Neural cell (in vitro differentiated cells): Measurements from ENCODE around the gene SLC9A7. TPM values are rescaled to one million over a fixed set of nuclear protein-coding genes. Genes with fewer than 3 reads are reported as not detected.

Source experiments
- H2AFZ ChIP-seq: fragments of 200-600, 300-800 bp; sonication (generic), shearing (Covaris generic); 2 replicates; pipeline ENCODE4 v1.6.0; 2014; ENCODE audit warnings: low read depth, mild to moderate bottlenecking, antibody characterized with exemption, low read length, moderate library complexity
- H3F3A ChIP-seq: fragments of 200-600 bp; shearing (Covaris generic); 2 replicates; pipeline ENCODE4 v1.6.1; 2016; ENCODE audit warnings: mild to moderate bottlenecking, moderate library complexity, mixed read lengths, antibody characterized with exemption, low read length; ENCODE audit not compliant: insufficient read depth, poor library complexity, severe bottlenecking
- H3K27ac ChIP-seq: fragments of 200-600, 300-800 bp; sonication (generic), shearing (Covaris generic); 2 replicates; pipeline ENCODE4 v1.5.1; 2014; ENCODE audit warnings: mild to moderate bottlenecking, low read length, moderate library complexity
- H3K27me3 ChIP-seq: fragments of 300-800, 200-600 bp; sonication (generic), shearing (Covaris generic); 2 replicates; pipeline ENCODE4 v1.6.0; 2014; ENCODE audit warnings: mild to moderate bottlenecking, low read depth, low read length, moderate library complexity; ENCODE audit not compliant: insufficient read depth
- H3K36me3 ChIP-seq: fragments of 300-800, 200-600 bp; sonication (generic), shearing (Covaris generic); 2 replicates; pipeline ENCODE4 v1.5.1; 2014; ENCODE audit warnings: mild to moderate bottlenecking, antibody characterized with exemption, low read length, moderate library complexity; ENCODE audit not compliant: insufficient read depth
- H3K4me2 ChIP-seq: fragments of 300-800, 200-600 bp; sonication (generic), shearing (Covaris generic); 2 replicates; pipeline ENCODE4 v1.6.0; 2014; ENCODE audit warnings: mild to moderate bottlenecking, low read length
- H3K4me3 ChIP-seq: fragments of 300-800, 200-600 bp; sonication (generic), shearing (Covaris generic); 2 replicates; pipeline ENCODE4 v1.5.1; 2014; ENCODE audit warnings: mild to moderate bottlenecking, low read length, moderate library complexity
- H3K79me2 ChIP-seq: fragments of 200-600 bp; shearing (Covaris generic); replicated peaks from 2 replicates; pipeline ENCODE4 v1.6.0; 2014; ENCODE audit warnings: mild to moderate bottlenecking, low read length, moderate library complexity; ENCODE audit not compliant: insufficient read depth
- H3K9ac ChIP-seq: fragments of 300-800, 200-600 bp; sonication (generic), shearing (Covaris generic); 2 replicates; pipeline ENCODE4 v1.6.1; 2016; ENCODE audit warnings: mild to moderate bottlenecking, low read length, mixed read lengths
- H3K9me2 ChIP-seq: fragments of 200-600 bp; shearing (Covaris generic); 2 replicates; pipeline ENCODE4 v1.6.1; 2016; ENCODE audit warnings: mild to moderate bottlenecking, low read length, mixed read lengths; ENCODE audit not compliant: insufficient read depth
- H3K9me3 ChIP-seq: fragments of 200-600, 300-800 bp; sonication (generic), shearing (Covaris generic); 2 replicates; pipeline ENCODE4 v1.6.1; 2016; ENCODE audit warnings: mild to moderate bottlenecking, mixed run types, low read length, moderate library complexity, mixed read lengths
- H4K20me1 ChIP-seq: fragments of 200-600 bp; shearing (Covaris generic); 2 replicates; pipeline ENCODE4 v1.6.1; 2016; ENCODE audit warnings: mild to moderate bottlenecking, mixed run types; ENCODE audit not compliant: insufficient read depth
- EP300 ChIP-seq: fragments of 450-650 bp; conservative IDR thresholded peaks from 2 replicates; pipeline ENCODE4 v1.6.1; 2014; ENCODE audit warnings: antibody characterized with exemption, mild to moderate bottlenecking, moderate library complexity; ENCODE audit not compliant: poor library complexity, severe bottlenecking
- EZH2 ChIP-seq: fragments of 200-600, 300-800 bp; shearing (Covaris generic), sonication (generic); IDR thresholded peaks from 2 replicates; pipeline ENCODE4 v1.6.1; 2014; ENCODE audit warnings: antibody characterized with exemption, low read length, borderline replicate concordance, mild to moderate bottlenecking; ENCODE audit not compliant: insufficient read depth, poor library complexity, severe bottlenecking
- MXI1 ChIP-seq: fragments of 450-650 bp; conservative IDR thresholded peaks from 2 replicates; pipeline ENCODE4 v1.6.1; 2014; ENCODE audit warnings: antibody characterized with exemption, mild to moderate bottlenecking; ENCODE audit not compliant: poor library complexity, severe bottlenecking
- POLR2AphosphoS5 ChIP-seq: IDR thresholded peaks from 2 replicates; pipeline ENCODE4 v1.6.1; 2012
- RAD21 ChIP-seq: fragments of 450-650 bp; conservative IDR thresholded peaks from 2 replicates; pipeline ENCODE4 v1.6.1; 2014; ENCODE audit warnings: antibody characterized with exemption, mild to moderate bottlenecking, moderate library complexity
- SMC3 ChIP-seq: fragments of 450-650 bp; conservative IDR thresholded peaks from 2 replicates; pipeline ENCODE4 v1.6.1; 2014; ENCODE audit warnings: antibody characterized with exemption, mild to moderate bottlenecking, moderate library complexity; ENCODE audit not compliant: poor library complexity
- TAF1 ChIP-seq: IDR thresholded peaks from 2 replicates; pipeline ENCODE4 v1.6.1; 2012; ENCODE audit warnings: low read depth
- polyA plus RNA-seq: library from polyadenylated mRNA; depleted of rRNA; stranded (reverse); fragments of >200 nt; gene quantifications from 2 replicates; pipeline ENCODE4 v1.2.3, GENCODE V29; 2014
- TF ChIP-seq, protein P1 (sequence below): IDR thresholded peaks from 2 replicates; pipeline ENCODE4 v1.6.1; 2012; ENCODE audit warnings: borderline replicate concordance
- TF ChIP-seq, protein P2 (sequence below): fragments of 450-650 bp; IDR thresholded peaks from 2 replicates; pipeline ENCODE4 v1.5.1; 2014; ENCODE audit warnings: antibody characterized with exemption, mild to moderate bottlenecking, moderate library complexity; ENCODE audit not compliant: poor library complexity, severe bottlenecking

Gene SLC9A7
- polyA plus RNA-seq, 1 donor from 2014 or later = 12.1 TPM

DNA sequence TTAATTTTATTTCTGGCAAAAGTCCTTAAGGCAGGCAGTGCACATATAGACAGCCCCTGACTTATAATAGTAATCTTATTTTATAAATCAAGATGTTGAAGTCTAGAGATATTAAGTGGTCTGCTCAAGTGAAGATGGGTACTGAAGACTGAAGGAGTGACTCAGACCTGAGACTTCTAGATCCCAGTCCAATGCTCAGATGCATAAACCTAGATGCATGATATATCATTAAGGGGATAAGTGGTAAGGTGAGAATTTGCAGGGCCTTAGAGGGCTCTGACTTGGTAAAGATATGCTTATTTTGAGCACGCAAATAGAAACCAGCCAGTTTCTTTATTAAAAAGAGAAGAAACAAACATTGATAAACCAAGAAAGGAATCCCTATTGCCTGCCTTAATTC is 42.9 kb downstream of the SLC9A7 start:
- no peak for TF ChIP-seq EZH2
- no peaks in the 10 kb centered on the region for H3K9me2 ChIP-seq
- H3K4me3 ChIP-seq = no peak overlapping the region
- no peak overlapping the region for H3K9ac ChIP-seq
- H3K79me2 ChIP-seq = no peaks in the 10 kb centered on the region
- no peak overlapping the region for H3K4me2 ChIP-seq
- H3F3A ChIP-seq = no peaks in the 10 kb centered on the region
- no peaks in the 10 kb centered on the region for H3K36me3 ChIP-seq
- no peaks in the 10 kb centered on the region for H3K27me3 ChIP-seq
- H2AFZ ChIP-seq = no peak overlapping the region
- no peaks in the 10 kb centered on the region for H3K9me3 ChIP-seq
- H4K20me1 ChIP-seq = no peaks in the 10 kb centered on the region
- no peak overlapping the region for H3K27ac ChIP-seq

DNA sequence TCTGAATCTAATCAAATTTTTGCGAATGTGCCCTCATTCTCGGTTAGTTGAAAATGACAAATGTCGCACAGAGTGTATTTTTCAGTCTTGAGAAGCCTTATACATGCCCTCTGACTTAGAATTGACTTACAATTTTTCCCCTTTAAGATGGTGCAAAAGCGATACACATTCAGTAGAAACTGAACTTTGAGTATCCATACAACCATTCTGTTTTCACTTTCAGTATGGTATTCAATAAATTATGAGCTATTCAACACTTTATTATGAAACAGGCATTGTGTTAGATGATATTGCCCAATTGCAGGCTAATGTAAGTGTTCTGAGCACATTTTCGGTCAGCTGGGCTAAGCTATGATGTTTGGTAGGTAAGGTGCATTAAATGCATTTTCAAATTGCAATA is 43.4 kb downstream of the SLC9A7 start:
- no peaks in the 10 kb centered on the region for H3K9me2 ChIP-seq
- H3K36me3 ChIP-seq = no peaks in the 10 kb centered on the region
- H3F3A ChIP-seq = no peaks in the 10 kb centered on the region
- H3K27me3 ChIP-seq = no peaks in the 10 kb centered on the region
- H3K4me3 ChIP-seq = no peak overlapping the region
- H3K4me2 ChIP-seq = no peak overlapping the region
- no peaks in the 10 kb centered on the region for H4K20me1 ChIP-seq
- H3K9ac ChIP-seq = no peak overlapping the region
- no peak for TF ChIP-seq TAF1
- TF ChIP-seq, protein P1, sequence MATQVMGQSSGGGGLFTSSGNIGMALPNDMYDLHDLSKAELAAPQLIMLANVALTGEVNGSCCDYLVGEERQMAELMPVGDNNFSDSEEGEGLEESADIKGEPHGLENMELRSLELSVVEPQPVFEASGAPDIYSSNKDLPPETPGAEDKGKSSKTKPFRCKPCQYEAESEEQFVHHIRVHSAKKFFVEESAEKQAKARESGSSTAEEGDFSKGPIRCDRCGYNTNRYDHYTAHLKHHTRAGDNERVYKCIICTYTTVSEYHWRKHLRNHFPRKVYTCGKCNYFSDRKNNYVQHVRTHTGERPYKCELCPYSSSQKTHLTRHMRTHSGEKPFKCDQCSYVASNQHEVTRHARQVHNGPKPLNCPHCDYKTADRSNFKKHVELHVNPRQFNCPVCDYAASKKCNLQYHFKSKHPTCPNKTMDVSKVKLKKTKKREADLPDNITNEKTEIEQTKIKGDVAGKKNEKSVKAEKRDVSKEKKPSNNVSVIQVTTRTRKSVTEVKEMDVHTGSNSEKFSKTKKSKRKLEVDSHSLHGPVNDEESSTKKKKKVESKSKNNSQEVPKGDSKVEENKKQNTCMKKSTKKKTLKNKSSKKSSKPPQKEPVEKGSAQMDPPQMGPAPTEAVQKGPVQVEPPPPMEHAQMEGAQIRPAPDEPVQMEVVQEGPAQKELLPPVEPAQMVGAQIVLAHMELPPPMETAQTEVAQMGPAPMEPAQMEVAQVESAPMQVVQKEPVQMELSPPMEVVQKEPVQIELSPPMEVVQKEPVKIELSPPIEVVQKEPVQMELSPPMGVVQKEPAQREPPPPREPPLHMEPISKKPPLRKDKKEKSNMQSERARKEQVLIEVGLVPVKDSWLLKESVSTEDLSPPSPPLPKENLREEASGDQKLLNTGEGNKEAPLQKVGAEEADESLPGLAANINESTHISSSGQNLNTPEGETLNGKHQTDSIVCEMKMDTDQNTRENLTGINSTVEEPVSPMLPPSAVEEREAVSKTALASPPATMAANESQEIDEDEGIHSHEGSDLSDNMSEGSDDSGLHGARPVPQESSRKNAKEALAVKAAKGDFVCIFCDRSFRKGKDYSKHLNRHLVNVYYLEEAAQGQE = no peak
- TF ChIP-seq SMC3 = no peak
- TF ChIP-seq POLR2AphosphoS5 = no peak
- no peak for TF ChIP-seq MXI1
- TF ChIP-seq EP300 = no peak
- no peak for TF ChIP-seq EZH2
- TF ChIP-seq RAD21 = no peak
- no peaks in the 10 kb centered on the region for H3K9me3 ChIP-seq
- H3K79me2 ChIP-seq = no peaks in the 10 kb centered on the region
- H2AFZ ChIP-seq = no peak overlapping the region
- no peak overlapping the region for H3K27ac ChIP-seq

DNA sequence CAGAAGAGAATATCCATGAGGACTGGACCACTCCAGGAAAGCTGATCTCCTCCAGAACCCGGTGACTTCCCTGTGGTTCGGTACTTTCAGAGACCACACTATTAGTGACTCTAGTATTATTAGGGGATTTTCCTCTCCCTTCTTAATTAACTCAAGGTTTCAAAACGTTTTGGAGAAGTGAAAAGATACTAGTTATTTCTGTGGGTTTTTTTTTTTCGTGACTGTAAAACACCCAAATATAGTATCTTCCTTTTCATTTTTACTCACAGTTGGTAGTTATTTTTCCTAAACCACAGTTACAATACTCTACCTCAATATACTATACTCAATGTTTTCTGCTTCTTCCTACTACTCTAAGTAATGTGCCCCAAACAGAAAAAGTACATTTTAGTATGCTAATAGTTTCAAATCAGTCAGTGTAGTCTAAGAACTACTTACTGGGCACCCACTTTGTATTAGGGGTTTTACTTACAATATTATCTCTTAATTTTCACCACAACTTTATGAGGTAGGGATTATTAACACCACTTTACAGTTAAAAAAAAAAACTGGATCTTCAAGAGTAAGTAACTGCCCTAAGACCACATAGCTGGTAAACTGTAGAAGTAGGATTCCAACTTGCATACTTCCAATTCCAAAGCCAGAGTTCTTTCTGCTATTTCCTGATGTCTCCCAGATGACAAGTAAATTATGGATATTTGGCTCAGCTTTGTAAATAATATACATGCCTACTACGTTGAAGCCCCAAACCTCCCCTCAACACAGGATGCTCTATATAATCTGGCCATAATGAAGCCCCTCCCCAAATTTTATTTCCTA is 45.0 kb downstream of the SLC9A7 start:
- no peak overlapping the region for H3K4me3 ChIP-seq
- no peak overlapping the region for H3K9ac ChIP-seq
- no peaks in the 10 kb centered on the region for H3K9me3 ChIP-seq
- TF ChIP-seq MXI1 = no peak
- TF ChIP-seq POLR2AphosphoS5 = no peak
- no peak for TF ChIP-seq EZH2
- TF ChIP-seq, protein P2, sequence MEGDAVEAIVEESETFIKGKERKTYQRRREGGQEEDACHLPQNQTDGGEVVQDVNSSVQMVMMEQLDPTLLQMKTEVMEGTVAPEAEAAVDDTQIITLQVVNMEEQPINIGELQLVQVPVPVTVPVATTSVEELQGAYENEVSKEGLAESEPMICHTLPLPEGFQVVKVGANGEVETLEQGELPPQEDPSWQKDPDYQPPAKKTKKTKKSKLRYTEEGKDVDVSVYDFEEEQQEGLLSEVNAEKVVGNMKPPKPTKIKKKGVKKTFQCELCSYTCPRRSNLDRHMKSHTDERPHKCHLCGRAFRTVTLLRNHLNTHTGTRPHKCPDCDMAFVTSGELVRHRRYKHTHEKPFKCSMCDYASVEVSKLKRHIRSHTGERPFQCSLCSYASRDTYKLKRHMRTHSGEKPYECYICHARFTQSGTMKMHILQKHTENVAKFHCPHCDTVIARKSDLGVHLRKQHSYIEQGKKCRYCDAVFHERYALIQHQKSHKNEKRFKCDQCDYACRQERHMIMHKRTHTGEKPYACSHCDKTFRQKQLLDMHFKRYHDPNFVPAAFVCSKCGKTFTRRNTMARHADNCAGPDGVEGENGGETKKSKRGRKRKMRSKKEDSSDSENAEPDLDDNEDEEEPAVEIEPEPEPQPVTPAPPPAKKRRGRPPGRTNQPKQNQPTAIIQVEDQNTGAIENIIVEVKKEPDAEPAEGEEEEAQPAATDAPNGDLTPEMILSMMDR = no peak
- no peak for TF ChIP-seq EP300
- TF ChIP-seq, protein P1 = no peak
- no peak for TF ChIP-seq SMC3
- TF ChIP-seq TAF1 = no peak
- no peaks in the 10 kb centered on the region for H3K36me3 ChIP-seq
- no peaks in the 10 kb centered on the region for H4K20me1 ChIP-seq
- no peak overlapping the region for H3K27ac ChIP-seq
- H3F3A ChIP-seq = no peaks in the 10 kb centered on the region
- no peak overlapping the region for H3K4me2 ChIP-seq
- no peaks in the 10 kb centered on the region for H3K9me2 ChIP-seq
- no peaks in the 10 kb centered on the region for H3K27me3 ChIP-seq
- H3K79me2 ChIP-seq = no peaks in the 10 kb centered on the region
- H2AFZ ChIP-seq = no peak overlapping the region
